ENCODE measurements around the gene LYRM2. TPM values are rescaled to one million over a fixed set of nuclear protein-coding genes. Genes with fewer than 3 reads are reported as not detected.

The LYRM2 gene
- total and polyA plus RNA-seq, 9 of the 15 experiments (the other 6 are each of a cell fraction or from before 2014, with no cell fraction given) = 13.9 to 115 (median 42.9) TPM

- Histone ChIP-seq H3K79me2 (ENCODE audit: control insufficient read depth, insufficient read depth, low read length) (no peaks in the 10 kb centered on the region), H4K20me1 (replicated peaks; ENCODE audit: control insufficient read depth, insufficient read depth, low read length) (no peaks in the 10 kb centered on the region), H3K4me1 (replicated peaks in 1 of 2; ENCODE audit: control insufficient read depth in 2 of 2, insufficient read depth in 2 of 2, low read length in 2 of 2) (no peaks in the 10 kb centered on the region), H3K27me3 (ENCODE audit: control insufficient read depth in 2 of 2, insufficient read depth in 2 of 2, low read length in 2 of 2) (peaks cover 6 to 34% of the 10 kb centered on the region in 2 experiments; a peak in 4 of 5 replicates), H3K4me2 (ENCODE audit: insufficient read depth, low read length) (no peak overlapping the region), H3K9ac (ENCODE audit: insufficient read depth in 1 of 2, low read depth in 2 of 2, low read length in 2 of 2) (no peak overlapping the region), H2AFZ (ENCODE audit: low read depth, low read length) (no peak overlapping the region), H3K9me1 (ENCODE audit: control insufficient read depth, insufficient read depth, low read length) (no peaks in the 10 kb centered on the region), H3K9me3 (replicated peaks; ENCODE audit: control insufficient read depth, insufficient read depth, low read depth, low read length) (no peaks in the 10 kb centered on the region), H3K27ac (ENCODE audit: extremely low read depth, low read depth, low read length) (no peak overlapping the region), H3K4me3 (no peak overlapping the region), H3K36me3 (ENCODE audit: control insufficient read depth, insufficient read depth, low read length) (no peaks in the 10 kb centered on the region)
- FAIRE-seq (no peak), ATAC-seq (no peak), DNase-seq (ENCODE audit: extremely low read depth in 1 of 4, low spot score in 3 of 4) (no peak)
- in situ Hi-C loops (cut with MboI) = no loop called here
- no TSS peak for BruUV-seq (replicated peaks)
- ChIA-PET POLR2A (interaction anchor here (0.7 kb wide), 1 partner anchor 287 kb away, joined by 3 read pairs; no protein-coding TSS in a partner anchor), CTCF (ENCODE audit: low intra/inter-chr PET ratio) (no interaction called here)
- intact Hi-C loops (cut with micrococcal nuclease) = no loop called here
- WGBS (ENCODE audit: insufficient coverage, low coverage, missing lambda C conversion rate) = 2% methylated on average over 6 of the region's 7 CpGs
- TF ChIP-seq ZNF511 (CRISPR knock-in tag; IDR thresholded peaks at IDR 0.05) (no peak), HEY1 (CRISPR knock-in tag; IDR thresholded peaks at IDR 0.05; ENCODE audit: borderline replicate concordance) (no peak), SUPT5H (IDR thresholded peaks at IDR 0.05) (no peak), CEBPG (CRISPR knock-in tag; IDR thresholded peaks at IDR 0.05) (no peak), CEBPG (tag; conservative IDR thresholded peaks at IDR 0.05 in 1 of 2, IDR thresholded peaks at IDR 0.05 in 1 of 2) (no peak), FOXJ2 (tag; IDR thresholded peaks at IDR 0.05) (no peak), TSC22D4 (tag; IDR thresholded peaks at IDR 0.05) (no peak), SRSF1 (IDR thresholded peaks at IDR 0.05; ENCODE audit: low read depth, low read length) (no peak), BRF1 (IDR thresholded peaks at IDR 0.05; ENCODE audit: borderline replicate concordance, extremely low read depth, insufficient read length) (no peak), IRF9 (tag; IDR thresholded peaks at IDR 0.05) (no peak), PHF20 (IDR thresholded peaks at IDR 0.05; ENCODE audit: partially characterized antibody) (no peak), ID3 (CRISPR knock-in tag; IDR thresholded peaks at IDR 0.05) (no peak), ID3 (tag; IDR thresholded peaks at IDR 0.05) (no peak), ZNF232 (CRISPR knock-in tag; IDR thresholded peaks at IDR 0.05) (no peak), NFATC3 (IDR thresholded peaks at IDR 0.05) (no peak), GTF2A2 (tag; IDR thresholded peaks at IDR 0.05) (no peak), FOS (IDR thresholded peaks at IDR 0.05; ENCODE audit: extremely low read depth, insufficient read length) (no peak), CTCFL (IDR thresholded peaks at IDR 0.05; ENCODE audit: borderline replicate concordance, insufficient read depth, low read depth, low read length, poor library complexity, severe bottlenecking) (no peak), ZNF785 (CRISPR knock-in tag; IDR thresholded peaks at IDR 0.05) (no peak), SRSF9 (IDR thresholded peaks at IDR 0.05; ENCODE audit: borderline replicate concordance, low read depth, low read length) (no peak)
These were observed 49.1 kb downstream of the LYRM2 start for GRCh38 chr6:89589297-89590025.

All from K562 (cell line).